Measurements from ENCODE around the gene TAC4. TPM values are rescaled to one million over a fixed set of nuclear protein-coding genes. Genes with fewer than 3 reads are reported as not detected.

The TAC4 gene
- polyA plus RNA-seq, 2 of the 4 experiments (the other 2 are of a cell fraction) = not detected

DNA sequence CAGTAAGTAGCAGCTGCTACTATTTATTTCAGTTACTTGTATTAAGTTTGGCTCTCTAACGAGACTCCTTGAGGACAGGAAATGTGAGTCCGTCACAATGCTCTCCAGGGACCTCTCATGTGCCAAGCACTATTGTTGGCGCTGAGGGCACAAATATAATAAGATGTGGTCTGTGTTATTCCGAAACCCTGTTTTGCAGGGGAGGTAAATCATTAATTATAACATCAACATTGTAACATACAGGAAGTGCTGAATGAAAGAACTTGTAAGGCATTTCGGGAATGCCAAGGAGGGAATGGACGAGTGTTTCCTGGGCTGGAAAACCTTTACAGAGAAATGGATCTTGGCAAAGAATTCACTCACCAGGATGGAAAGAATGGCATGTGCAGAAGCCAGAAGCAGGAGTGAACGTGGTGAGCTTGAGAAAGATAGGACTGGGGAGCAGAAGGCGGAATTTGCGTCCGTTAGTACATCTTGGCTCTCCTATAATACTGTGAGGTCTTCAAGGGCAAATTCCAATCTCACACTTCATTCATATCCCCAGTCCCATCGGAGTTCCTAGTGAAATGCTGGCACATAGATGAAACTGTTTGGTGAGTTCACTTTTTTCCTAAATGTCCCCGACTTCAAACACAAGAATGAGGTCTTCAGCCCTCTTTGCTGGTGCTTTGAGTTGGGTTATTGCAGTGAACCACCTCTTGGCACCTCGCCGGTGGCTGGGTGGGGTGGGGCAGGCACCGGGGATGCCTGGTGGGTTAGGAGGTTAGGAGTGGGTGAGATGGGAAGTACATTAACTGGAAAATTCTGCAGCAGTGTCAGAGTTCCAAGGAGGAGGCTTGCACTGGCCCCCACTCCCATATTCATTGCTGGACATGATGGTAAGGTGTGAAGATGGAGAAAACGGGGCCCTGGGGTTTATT is 11.5 kb downstream of the TAC4 start (continued):
- TF ChIP-seq NPAS2 (CRISPR knock-in tag; IDR thresholded peaks at IDR 0.05; ENCODE audit: borderline replicate concordance) (no peak), JUN (IDR thresholded peaks at IDR 0.05) (peak in 1 of 2 experiments; percentile 30; a peak in 1 of 5 replicates), TFCP2L1 (CRISPR knock-in tag; IDR thresholded peaks at IDR 0.05) (no peak), NFE2L2 (conservative IDR thresholded peaks at IDR 0.05; ENCODE audit: low read length) (no peak)

DNA sequence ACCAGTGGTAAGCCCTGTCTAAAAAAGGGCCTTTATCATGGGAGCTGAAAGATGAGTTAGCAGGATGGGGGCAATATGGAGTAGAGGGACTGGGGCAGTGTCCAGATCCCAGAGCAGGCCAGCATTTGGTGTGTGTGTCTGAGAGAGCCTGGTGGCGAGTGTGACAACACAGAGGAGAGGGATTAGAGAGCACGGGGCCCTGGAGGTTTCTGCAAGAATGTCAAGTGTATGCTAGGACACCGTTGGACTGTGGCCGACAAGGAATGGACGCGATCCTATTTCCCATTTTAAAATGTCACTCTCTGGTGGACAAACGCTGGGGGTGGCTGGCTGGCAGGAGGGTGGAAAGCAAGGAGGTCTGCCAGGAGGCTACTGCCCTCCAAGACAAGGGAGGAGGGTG is 12.4 kb downstream of the TAC4 start:
- no peaks in the 10 kb centered on the region for H3K9me3 ChIP-seq
- ATAC-seq (peak in 1 of 2 experiments; percentile 7; a peak in 3 of 6 replicates), DNase-seq (ENCODE audit: low read depth in 1 of 2, low spot score in 1 of 2) (no peak), FAIRE-seq (no peak)
- H3K4me1 ChIP-seq = peaks cover 41% of the 10 kb centered on the region
- POLR2A ChIA-PET = no interaction called here
- WGBS (ENCODE audit: missing lambda C conversion rate) = 87% methylated on average over 7 of the region's 7 CpGs
- peak overlapping the region; percentile 31; the same call in 2 of the 3 replicates for H3K4me3 ChIP-seq
- CTCF ChIA-PET = interaction anchor here (0.9 to 9.3 kb wide), 7 partner anchors 8 to 268 kb away, joined by 3 to 62 read pairs (median 4); partner anchors contain the start of genes DLX3 and SLC35B1
- peak overlapping the region; percentile 89 for H3K4me2 ChIP-seq
- H3K27ac ChIP-seq = peak overlapping the region; percentile 76 to 83
- TF ChIP-seq, protein P1, sequence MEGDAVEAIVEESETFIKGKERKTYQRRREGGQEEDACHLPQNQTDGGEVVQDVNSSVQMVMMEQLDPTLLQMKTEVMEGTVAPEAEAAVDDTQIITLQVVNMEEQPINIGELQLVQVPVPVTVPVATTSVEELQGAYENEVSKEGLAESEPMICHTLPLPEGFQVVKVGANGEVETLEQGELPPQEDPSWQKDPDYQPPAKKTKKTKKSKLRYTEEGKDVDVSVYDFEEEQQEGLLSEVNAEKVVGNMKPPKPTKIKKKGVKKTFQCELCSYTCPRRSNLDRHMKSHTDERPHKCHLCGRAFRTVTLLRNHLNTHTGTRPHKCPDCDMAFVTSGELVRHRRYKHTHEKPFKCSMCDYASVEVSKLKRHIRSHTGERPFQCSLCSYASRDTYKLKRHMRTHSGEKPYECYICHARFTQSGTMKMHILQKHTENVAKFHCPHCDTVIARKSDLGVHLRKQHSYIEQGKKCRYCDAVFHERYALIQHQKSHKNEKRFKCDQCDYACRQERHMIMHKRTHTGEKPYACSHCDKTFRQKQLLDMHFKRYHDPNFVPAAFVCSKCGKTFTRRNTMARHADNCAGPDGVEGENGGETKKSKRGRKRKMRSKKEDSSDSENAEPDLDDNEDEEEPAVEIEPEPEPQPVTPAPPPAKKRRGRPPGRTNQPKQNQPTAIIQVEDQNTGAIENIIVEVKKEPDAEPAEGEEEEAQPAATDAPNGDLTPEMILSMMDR (IDR thresholded peaks at IDR 0.05) = no peak
- TF ChIP-seq RARB (CRISPR knock-in tag; IDR thresholded peaks at IDR 0.05) = no peak
- TF ChIP-seq MAFK (IDR thresholded peaks at IDR 0.05; ENCODE audit: partially characterized antibody) = no peak
- TF ChIP-seq ZNF302 (CRISPR knock-in tag; IDR thresholded peaks at IDR 0.05) = no peak
- TF ChIP-seq POLR2A (IDR thresholded peaks at IDR 0.05; ENCODE audit: low read length) = no peak
- no peak for TF ChIP-seq KDM1A (IDR thresholded peaks at IDR 0.05; ENCODE audit: low read depth)
- TF ChIP-seq, protein P2, sequence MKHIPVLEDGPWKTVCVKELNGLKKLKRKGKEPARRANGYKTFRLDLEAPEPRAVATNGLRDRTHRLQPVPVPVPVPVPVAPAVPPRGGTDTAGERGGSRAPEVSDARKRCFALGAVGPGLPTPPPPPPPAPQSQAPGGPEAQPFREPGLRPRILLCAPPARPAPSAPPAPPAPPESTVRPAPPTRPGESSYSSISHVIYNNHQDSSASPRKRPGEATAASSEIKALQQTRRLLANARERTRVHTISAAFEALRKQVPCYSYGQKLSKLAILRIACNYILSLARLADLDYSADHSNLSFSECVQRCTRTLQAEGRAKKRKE (CRISPR knock-in tag; IDR thresholded peaks at IDR 0.05; ENCODE audit: low read depth) = no peak
- no peak for TF ChIP-seq RAD21 (conservative IDR thresholded peaks at IDR 0.05 in 1 of 2, IDR thresholded peaks at IDR 0.05 in 1 of 2)
- TF ChIP-seq CHD4 (IDR thresholded peaks at IDR 0.05; ENCODE audit: borderline replicate concordance) = no peak
- no peak for TF ChIP-seq FOSB (CRISPR knock-in tag; IDR thresholded peaks at IDR 0.05)
- no peak for TF ChIP-seq NR3C1 (IDR thresholded peaks at IDR 0.05)
- TF ChIP-seq, protein P3, sequence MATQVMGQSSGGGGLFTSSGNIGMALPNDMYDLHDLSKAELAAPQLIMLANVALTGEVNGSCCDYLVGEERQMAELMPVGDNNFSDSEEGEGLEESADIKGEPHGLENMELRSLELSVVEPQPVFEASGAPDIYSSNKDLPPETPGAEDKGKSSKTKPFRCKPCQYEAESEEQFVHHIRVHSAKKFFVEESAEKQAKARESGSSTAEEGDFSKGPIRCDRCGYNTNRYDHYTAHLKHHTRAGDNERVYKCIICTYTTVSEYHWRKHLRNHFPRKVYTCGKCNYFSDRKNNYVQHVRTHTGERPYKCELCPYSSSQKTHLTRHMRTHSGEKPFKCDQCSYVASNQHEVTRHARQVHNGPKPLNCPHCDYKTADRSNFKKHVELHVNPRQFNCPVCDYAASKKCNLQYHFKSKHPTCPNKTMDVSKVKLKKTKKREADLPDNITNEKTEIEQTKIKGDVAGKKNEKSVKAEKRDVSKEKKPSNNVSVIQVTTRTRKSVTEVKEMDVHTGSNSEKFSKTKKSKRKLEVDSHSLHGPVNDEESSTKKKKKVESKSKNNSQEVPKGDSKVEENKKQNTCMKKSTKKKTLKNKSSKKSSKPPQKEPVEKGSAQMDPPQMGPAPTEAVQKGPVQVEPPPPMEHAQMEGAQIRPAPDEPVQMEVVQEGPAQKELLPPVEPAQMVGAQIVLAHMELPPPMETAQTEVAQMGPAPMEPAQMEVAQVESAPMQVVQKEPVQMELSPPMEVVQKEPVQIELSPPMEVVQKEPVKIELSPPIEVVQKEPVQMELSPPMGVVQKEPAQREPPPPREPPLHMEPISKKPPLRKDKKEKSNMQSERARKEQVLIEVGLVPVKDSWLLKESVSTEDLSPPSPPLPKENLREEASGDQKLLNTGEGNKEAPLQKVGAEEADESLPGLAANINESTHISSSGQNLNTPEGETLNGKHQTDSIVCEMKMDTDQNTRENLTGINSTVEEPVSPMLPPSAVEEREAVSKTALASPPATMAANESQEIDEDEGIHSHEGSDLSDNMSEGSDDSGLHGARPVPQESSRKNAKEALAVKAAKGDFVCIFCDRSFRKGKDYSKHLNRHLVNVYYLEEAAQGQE (IDR thresholded peaks at IDR 0.05) = no peak
- TF ChIP-seq NPAS2 (CRISPR knock-in tag; IDR thresholded peaks at IDR 0.05; ENCODE audit: borderline replicate concordance) = no peak
- no peak for TF ChIP-seq HOXB13 (CRISPR knock-in tag; IDR thresholded peaks at IDR 0.05; ENCODE audit: low read depth)
- no peak for TF ChIP-seq EHMT2 (IDR thresholded peaks at IDR 0.05; ENCODE audit: low read depth)
